Common myeloid progenitor, CD34-positive (primary cell): ENCODE results near the gene BCO2. TPM values are rescaled to one million over a fixed set of nuclear protein-coding genes. Genes with fewer than 3 reads are reported as not detected.

Source experiments
- CTCF ChIA-PET: fragments of 350-600 bp; sonication (Branson Sonifier 250); formaldehyde crosslinking; loops from one replicate; lab custom pipeline; 2021; ENCODE audit warnings: antibody characterized with exemption; lab: Charles Lee
- POLR2A ChIA-PET: fragments of 350-600 bp; sonication (Branson Sonifier 250); formaldehyde crosslinking; loops from one replicate; lab custom pipeline; 2021; ENCODE audit warnings: antibody characterized with exemption; lab: Charles Lee
- DNase-seq, 3 donors: peaks; one replicate each; pipeline versions ENCODE4 v3.0.0 to v3.0.0-alpha.2; 2013
- H3K27ac ChIP-seq, 2 experiments: 1 replicate in 1 of 2; 2 replicates in 1 of 2; pipeline ENCODE4 v1.7.0; 2013; ENCODE audit warnings: inconsistent platforms in 2 of 2, low read length in 2 of 2, mild to moderate bottlenecking in 2 of 2, low read depth in 1 of 2, moderate library complexity in 1 of 2; ENCODE audit not compliant: severe bottlenecking in 2 of 2, insufficient read depth in 1 of 2, poor library complexity in 1 of 2
- H3K27me3 ChIP-seq, 5 experiments: replicated peaks in 2 of 5; 1 replicate in 3 of 5; 2 replicates in 2 of 5; pipeline versions ENCODE4 v1.6.1 to v1.7.0; 2013; ENCODE audit warnings: low read length in 4 of 5, mild to moderate bottlenecking in 2 of 5, moderate library complexity in 2 of 5, inconsistent platforms in 1 of 5; ENCODE audit not compliant: insufficient read depth in 5 of 5, control insufficient read depth in 4 of 5
- H3K36me3 ChIP-seq, 4 experiments: 1 replicate in 2 of 4; 2 replicates in 2 of 4; pipeline versions ENCODE4 v1.6.1 to v1.7.0; 2013; ENCODE audit warnings: low read length in 3 of 4, control low read depth in 1 of 4, mild to moderate bottlenecking in 1 of 4; ENCODE audit not compliant: control insufficient read depth in 4 of 4, insufficient read depth in 4 of 4
- H3K4me1 ChIP-seq, 4 experiments: 1 replicate in 3 of 4; 2 replicates in 1 of 4; pipeline versions ENCODE4 v1.6.1 to v1.7.1; 2013; ENCODE audit warnings: low read length in 3 of 4, mild to moderate bottlenecking in 3 of 4, control low read depth in 1 of 4, inconsistent platforms in 1 of 4, moderate library complexity in 1 of 4; ENCODE audit not compliant: control insufficient read depth in 4 of 4, insufficient read depth in 4 of 4; ENCODE audit errors: control extremely low read depth in 1 of 4
- H3K4me3 ChIP-seq, 7 experiments: 1 replicate in 4 of 7; 2 replicates in 3 of 7; pipeline versions ENCODE4 v1.5.1 to v1.7.0; 2013; ENCODE audit warnings: mild to moderate bottlenecking in 7 of 7, low read length in 6 of 7, moderate library complexity in 6 of 7, inconsistent platforms in 2 of 7, low read depth in 2 of 7, control low read depth in 1 of 7; ENCODE audit not compliant: insufficient read depth in 4 of 7, control insufficient read depth in 1 of 7; ENCODE audit errors: extremely low read depth in 1 of 7
- H3K9me3 ChIP-seq, 5 experiments: 1 replicate in 4 of 5; 2 replicates in 1 of 5; pipeline versions ENCODE4 v1.6.1 to v1.7.1; 2013; ENCODE audit warnings: low read length in 4 of 5, mild to moderate bottlenecking in 2 of 5, inconsistent platforms in 1 of 5, low read depth in 1 of 5, moderate library complexity in 1 of 5; ENCODE audit not compliant: control insufficient read depth in 4 of 5, insufficient read depth in 2 of 5; ENCODE audit errors: control extremely low read depth in 1 of 5
- WGBS: methylation state at CpG from one replicate; pipeline ENCODE4 v1.1.5; 2013; ENCODE audit not compliant: insufficient coverage; 5-methylcytosine and 5-hydroxymethylcytosine counted together
- polyA plus RNA-seq: library from polyadenylated mRNA; unstranded; fragments of 120-200 nt; gene quantifications from one replicate; pipeline ENCODE4 v1.2.1, GENCODE V29; 2013

Gene BCO2
- 3.2 TPM for polyA plus RNA-seq

- H3K27ac ChIP-seq, result no peak within 1 kb of the TSS
- H3K27me3 ChIP-seq, result no peaks in the 10 kb centered on the region
- ChIA-PET POLR2A (no interaction called here), CTCF (interaction anchor here (0.7 to 3.0 kb wide), 10 partner anchors 11 to 106 kb away, joined by 3 to 16 read pairs (median 5); partner anchors contain the start of gene IL18)
- no peaks in the 10 kb centered on the region for H3K36me3 ChIP-seq
- 8% methylated on average over 10 of the region's 11 CpGs for WGBS
- peak within 1 kb of the TSS in 5 of 7 experiments; percentile 17 to 62 (median 39) for H3K4me3 ChIP-seq
- H3K4me1 ChIP-seq, result peaks cover 26 to 41% (median 36%) of the 10 kb centered on the region in 4 experiments
- no peaks in the 10 kb centered on the region for H3K9me3 ChIP-seq
- peak; percentile 59 to 90 (median 84) for DNase-seq
These were observed at the start of gene BCO2 for GRCh38 chr11:112174789-112175598. TSS of gene BCO2 (plus strand) at chr11:112175512. CDS start at chr11:112175602, 90 bp downstream.

GRCh38 chr11:112127056-112127455 lies 48.3 kb upstream of the BCO2 start:
- no peak for DNase-seq
- Histone ChIP-seq H3K27ac (no peak overlapping the region), H3K9me3 (no peaks in the 10 kb centered on the region), H3K4me3 (no peak overlapping the region), H3K36me3 (no peaks in the 10 kb centered on the region), H3K27me3 (no peaks in the 10 kb centered on the region), H3K4me1 (peaks cover 0 to 19% (median 11%) of the 10 kb centered on the region in 4 experiments)
- 100% methylated on average over 1 of the region's 2 CpGs for WGBS
- ChIA-PET CTCF (interaction anchor here (1.3 to 7.1 kb wide), 2 partner anchors 15 to 105 kb away, joined by 4 to 45 read pairs; no protein-coding TSS in a partner anchor), POLR2A (no interaction called here)

- Histone ChIP-seq H3K4me1 (peaks cover 0 to 22% (median 13%) of the 10 kb centered on the region in 4 experiments), H3K36me3 (no peaks in the 10 kb centered on the region), H3K27me3 (no peaks in the 10 kb centered on the region), H3K9me3 (no peaks in the 10 kb centered on the region), H3K27ac (no peak overlapping the region), H3K4me3 (no peak overlapping the region)
- CTCF ChIA-PET, result interaction anchor here (1.1 to 7.1 kb wide), 2 partner anchors 17 to 151 kb away, joined by 4 to 45 read pairs; no protein-coding TSS in a partner anchor
- DNase-seq, result peak in 2 of 3 donors; percentile 23 to 27
- POLR2A ChIA-PET, result no interaction called here
- 89% methylated on average over 3 of the region's 3 CpGs for WGBS
These were observed 46.7 kb upstream of the BCO2 start for GRCh38 chr11:112128483-112129121.

GRCh38 chr11:112129656-112130055 lies 45.7 kb upstream of the BCO2 start:
- Histone ChIP-seq H3K27ac (no peak overlapping the region), H3K9me3 (no peaks in the 10 kb centered on the region), H3K4me3 (no peak overlapping the region), H3K27me3 (no peaks in the 10 kb centered on the region), H3K36me3 (no peaks in the 10 kb centered on the region), H3K4me1 (peaks cover 0 to 22% (median 13%) of the 10 kb centered on the region in 4 experiments)
- WGBS, result 21% methylated on average over 3 of the region's 5 CpGs
- peak; percentile 22 to 82 (median 73) for DNase-seq
- CTCF ChIA-PET, result interaction anchor here (1.1 to 7.1 kb wide), 4 partner anchors 8 to 46 kb away, joined by 3 to 45 read pairs (median 6); partner anchors contain the start of gene BCO2
- POLR2A ChIA-PET, result no interaction called here

- Histone ChIP-seq H3K27ac (no peak overlapping the region), H3K36me3 (no peaks in the 10 kb centered on the region), H3K4me1 (peaks cover 0 to 22% (median 13%) of the 10 kb centered on the region in 4 experiments), H3K27me3 (no peaks in the 10 kb centered on the region), H3K9me3 (no peaks in the 10 kb centered on the region), H3K4me3 (no peak overlapping the region)
- CTCF ChIA-PET, result interaction anchor here (7.1 kb wide), 1 partner anchor 21 kb away, joined by 45 read pairs; no protein-coding TSS in a partner anchor
- 60% methylated on average over 1 of the region's 2 CpGs for WGBS
- DNase-seq, result no peak
- POLR2A ChIA-PET, result no interaction called here
These were observed 42.6 kb upstream of the BCO2 start for GRCh38 chr11:112132737-112133136.

GRCh38 chr11:112134473-112134872 lies 40.8 kb upstream of the BCO2 start:
- no peak overlapping the region for H3K27ac ChIP-seq
- no peaks in the 10 kb centered on the region for H3K27me3 ChIP-seq
- H3K4me3 ChIP-seq, result no peak overlapping the region
- WGBS, result 100% methylated on average over 2 of the region's 4 CpGs
- ChIA-PET CTCF (no interaction called here), POLR2A (no interaction called here)
- no peak for DNase-seq
- H3K4me1 ChIP-seq, result peaks cover 0 to 11% (median 8%) of the 10 kb centered on the region in 4 experiments
- H3K36me3 ChIP-seq, result no peaks in the 10 kb centered on the region
- H3K9me3 ChIP-seq, result no peaks in the 10 kb centered on the region
